Mesenchymal stem cell (in vitro differentiated cells and primary cell): ENCODE results near the gene ACAA1.

Source experiments
- DNase-seq: peaks from one replicate; pipeline ENCODE4 v3.0.0-alpha.2; 2013
- H2AFZ ChIP-seq: one replicate; pipeline ENCODE4 v1.6.1; 2013; ENCODE audit warnings: low read depth, mild to moderate bottlenecking, control low read depth, inconsistent platforms, low read length, moderate library complexity
- H2AK5ac ChIP-seq: 2 replicates; pipeline ENCODE4 v1.6.1; 2013; ENCODE audit warnings: low read length, moderate library complexity, mild to moderate bottlenecking, inconsistent platforms; ENCODE audit not compliant: severe bottlenecking
- H2BK120ac ChIP-seq: one replicate; pipeline ENCODE4 v1.6.1; 2013; ENCODE audit warnings: low read depth, mild to moderate bottlenecking, inconsistent platforms, low read length, moderate library complexity
- H2BK12ac ChIP-seq, 2 experiments: one replicate each; pipeline ENCODE4 v1.6.1; 2013; ENCODE audit warnings: inconsistent platforms in 2 of 2, low read length in 2 of 2, mild to moderate bottlenecking in 2 of 2, moderate library complexity in 2 of 2, control low read depth in 1 of 2
- H2BK15ac ChIP-seq: one replicate; pipeline ENCODE4 v1.6.1; 2013; ENCODE audit warnings: mild to moderate bottlenecking, low read depth, inconsistent platforms; ENCODE audit not compliant: poor library complexity, severe bottlenecking
- H2BK5ac ChIP-seq: 2 replicates; pipeline ENCODE4 v1.6.1; 2013; ENCODE audit warnings: low read depth, mild to moderate bottlenecking, low read length, control low read depth, inconsistent platforms; ENCODE audit not compliant: poor library complexity, severe bottlenecking
- H3K14ac ChIP-seq, 2 experiments: one replicate each; pipeline ENCODE4 v1.6.1; 2013; ENCODE audit warnings: inconsistent platforms in 2 of 2, low read length in 2 of 2, control low read depth in 1 of 2, mild to moderate bottlenecking in 1 of 2, moderate library complexity in 1 of 2
- H3K18ac ChIP-seq, 2 experiments: one replicate each; pipeline ENCODE4 v1.6.1; 2013; ENCODE audit warnings: inconsistent platforms in 2 of 2, low read length in 2 of 2, control low read depth in 1 of 2, low read depth in 1 of 2, mild to moderate bottlenecking in 1 of 2
- H3K23ac ChIP-seq, 2 experiments: one replicate each; pipeline ENCODE4 v1.6.1; 2013; ENCODE audit warnings: inconsistent platforms in 2 of 2, low read length in 2 of 2, mild to moderate bottlenecking in 2 of 2, moderate library complexity in 2 of 2, control low read depth in 1 of 2
- H3K27ac ChIP-seq: 2 replicates; pipeline ENCODE4 v1.5.1; 2013; ENCODE audit warnings: mild to moderate bottlenecking, moderate library complexity, low read length, control low read depth, inconsistent platforms; ENCODE audit not compliant: poor library complexity, severe bottlenecking
- H3K27me3 ChIP-seq, 2 experiments: 2 replicates each; pipeline versions ENCODE4 v1.6.1 to v1.7.0; 2013; ENCODE audit warnings: low read length in 2 of 2, mild to moderate bottlenecking in 2 of 2, moderate library complexity in 2 of 2, control low read depth in 1 of 2, inconsistent platforms in 1 of 2; ENCODE audit not compliant: control insufficient read depth in 1 of 2, insufficient read depth in 1 of 2
- H3K36me3 ChIP-seq, 2 experiments: 2 replicates each; pipeline versions ENCODE4 v1.6.1 to v1.7.0; 2013; ENCODE audit warnings: low read length in 2 of 2, control low read depth in 1 of 2, inconsistent platforms in 1 of 2, low read depth in 1 of 2, mild to moderate bottlenecking in 1 of 2; ENCODE audit not compliant: insufficient read depth in 2 of 2, control insufficient read depth in 1 of 2
- H3K4ac ChIP-seq, 2 experiments: one replicate each; pipeline ENCODE4 v1.6.1; 2013; ENCODE audit warnings: inconsistent platforms in 2 of 2, low read length in 2 of 2, mild to moderate bottlenecking in 2 of 2, moderate library complexity in 2 of 2, control low read depth in 1 of 2, low read depth in 1 of 2
- H3K4me1 ChIP-seq: 2 replicates; pipeline ENCODE4 v1.6.1; 2013; ENCODE audit warnings: low read depth, low read length, control low read depth; ENCODE audit not compliant: control insufficient read depth, insufficient read depth
- H3K4me2 ChIP-seq: 2 replicates; pipeline ENCODE4 v1.6.1; 2013; ENCODE audit warnings: low read length, mild to moderate bottlenecking, inconsistent platforms; ENCODE audit not compliant: poor library complexity, severe bottlenecking
- H3K4me3 ChIP-seq, 2 experiments: 2 replicates each; pipeline versions ENCODE4 v1.5.1 to v1.7.0; 2013; ENCODE audit warnings: low read length in 2 of 2, mild to moderate bottlenecking in 2 of 2, control low read depth in 1 of 2, low read depth in 1 of 2; ENCODE audit not compliant: insufficient read depth in 1 of 2
- H3K79me1 ChIP-seq: replicated peaks from 2 replicates; pipeline ENCODE4 v1.6.1; 2013; ENCODE audit warnings: mild to moderate bottlenecking, control low read depth, low read length, inconsistent platforms; ENCODE audit not compliant: poor library complexity, severe bottlenecking
- H3K9ac ChIP-seq: 2 replicates; pipeline ENCODE4 v1.7.0; 2013; ENCODE audit warnings: mild to moderate bottlenecking, low read length, moderate library complexity
- H3K9me3 ChIP-seq: 2 replicates; pipeline ENCODE4 v1.7.0; 2013; ENCODE audit warnings: mild to moderate bottlenecking, low read length; ENCODE audit not compliant: control insufficient read depth
- H4K8ac ChIP-seq: one replicate; pipeline ENCODE4 v1.6.1; 2013; ENCODE audit warnings: inconsistent platforms, mild to moderate bottlenecking, low read length, moderate library complexity
- H4K91ac ChIP-seq: one replicate; pipeline ENCODE4 v1.6.1; 2013; ENCODE audit warnings: mild to moderate bottlenecking, low read length, inconsistent platforms
- WGBS: methylation state at CpG from one replicate; pipeline ENCODE4 v1.1.7; 2013; ENCODE audit warnings: mixed read lengths; 5-methylcytosine and 5-hydroxymethylcytosine counted together

ACAA1 gene

DNA sequence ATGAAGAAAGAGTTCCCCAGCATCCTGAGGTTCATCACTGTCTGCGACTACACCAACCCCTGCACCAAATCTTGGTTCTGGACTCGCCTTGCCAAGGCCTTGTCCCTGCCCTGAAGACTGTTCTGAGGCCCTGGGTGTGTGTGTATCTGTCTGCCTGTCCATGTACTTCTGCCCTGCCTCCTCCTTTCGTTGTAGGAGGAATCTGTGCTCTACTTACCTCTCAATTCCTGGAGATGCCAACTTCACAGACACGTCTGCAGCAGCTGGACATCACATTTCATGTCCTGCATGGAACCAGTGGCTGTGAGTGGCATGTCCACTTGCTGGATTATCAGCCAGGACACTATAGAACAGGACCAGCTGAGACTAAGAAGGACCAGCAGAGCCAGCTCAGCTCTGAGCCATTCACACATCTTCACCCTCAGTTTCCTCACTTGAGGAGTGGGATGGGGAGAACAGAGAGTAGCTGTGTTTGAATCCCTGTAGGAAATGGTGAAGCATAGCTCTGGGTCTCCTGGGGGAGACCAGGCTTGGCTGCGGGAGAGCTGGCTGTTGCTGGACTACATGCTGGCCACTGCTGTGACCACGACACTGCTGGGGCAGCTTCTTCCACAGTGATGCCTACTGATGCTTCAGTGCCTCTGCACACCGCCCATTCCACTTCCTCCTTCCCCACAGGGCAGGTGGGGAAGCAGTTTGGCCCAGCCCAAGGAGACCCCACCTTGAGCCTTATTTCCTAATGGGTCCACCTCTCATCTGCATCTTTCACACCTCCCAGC is 4.4 kb upstream of the ACAA1 start:
- H3K36me3 ChIP-seq = peaks cover 23 to 24% of the 10 kb centered on the region in 2 experiments
- 95% methylated on average over 7 of the region's 7 CpGs for WGBS
- H2BK15ac ChIP-seq = no peak overlapping the region
- H3K23ac ChIP-seq = no peak overlapping the region
- no peak overlapping the region for H3K18ac ChIP-seq
- no peak overlapping the region for H2BK120ac ChIP-seq
- no peak overlapping the region for H4K8ac ChIP-seq
- peaks cover 26% of the 10 kb centered on the region for H3K4me1 ChIP-seq
- no peak overlapping the region for H3K27ac ChIP-seq
- no peak overlapping the region for H3K4me3 ChIP-seq
- H3K27me3 ChIP-seq = no peaks in the 10 kb centered on the region
- no peak overlapping the region for H3K14ac ChIP-seq
- no peak overlapping the region for H3K9ac ChIP-seq
- H2AK5ac ChIP-seq = no peak overlapping the region
- no peak overlapping the region for H3K4me2 ChIP-seq
- no peak for DNase-seq
- H3K79me1 ChIP-seq = peaks cover 21% of the 10 kb centered on the region
- H2BK5ac ChIP-seq = no peak overlapping the region
- H4K91ac ChIP-seq = no peak overlapping the region
- no peak overlapping the region for H2BK12ac ChIP-seq
- H3K9me3 ChIP-seq = peaks cover 6% of the 10 kb centered on the region
- no peak overlapping the region for H3K4ac ChIP-seq
- no peak overlapping the region for H2AFZ ChIP-seq

DNA sequence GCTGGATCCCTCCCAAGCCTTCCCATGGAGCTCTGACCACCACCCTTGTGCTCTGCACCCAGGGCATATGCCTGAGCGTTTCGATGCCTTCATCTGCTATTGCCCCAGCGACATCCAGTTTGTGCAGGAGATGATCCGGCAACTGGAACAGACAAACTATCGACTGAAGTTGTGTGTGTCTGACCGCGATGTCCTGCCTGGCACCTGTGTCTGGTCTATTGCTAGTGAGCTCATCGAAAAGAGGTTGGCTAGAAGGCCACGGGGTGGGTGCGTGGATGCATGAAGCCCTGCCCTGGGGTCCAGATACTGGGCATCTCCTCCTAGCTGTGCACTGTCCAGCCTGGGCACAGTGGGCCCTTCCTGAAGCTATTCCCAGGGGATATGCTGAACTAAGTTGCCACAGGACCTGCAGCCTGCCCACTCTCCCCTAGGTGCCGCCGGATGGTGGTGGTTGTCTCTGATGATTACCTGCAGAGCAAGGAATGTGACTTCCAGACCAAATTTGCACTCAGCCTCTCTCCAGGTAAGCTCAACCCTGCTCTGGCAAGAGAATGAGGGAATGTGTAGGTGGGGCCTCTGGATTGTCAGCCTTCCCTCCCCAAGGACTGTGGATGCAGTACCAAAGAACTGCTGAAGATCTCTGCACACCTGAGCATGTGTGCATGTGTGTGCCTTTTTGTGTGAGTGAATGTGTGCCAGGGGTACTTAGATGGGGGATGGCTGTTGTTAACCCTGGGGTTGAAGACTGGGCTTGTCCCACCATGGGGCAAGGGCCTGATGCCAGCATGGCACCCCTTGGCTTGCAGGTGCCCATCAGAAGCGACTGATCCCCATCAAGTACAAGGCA is 3.6 kb upstream of the ACAA1 start:
- 99% methylated on average over 13 of the region's 13 CpGs for WGBS
- DNase-seq = no peak
- Histone ChIP-seq H3K14ac (no peak overlapping the region), H2BK5ac (no peak overlapping the region), H3K4ac (no peak overlapping the region), H3K27me3 (no peaks in the 10 kb centered on the region), H3K9me3 (no peaks in the 10 kb centered on the region), H3K36me3 (peaks cover 23 to 24% of the 10 kb centered on the region in 2 experiments), H3K23ac (no peak overlapping the region), H2AK5ac (no peak overlapping the region), H3K18ac (no peak overlapping the region), H2AFZ (no peak overlapping the region), H3K4me3 (no peak overlapping the region), H3K4me1 (peaks cover 26% of the 10 kb centered on the region), H4K8ac (no peak overlapping the region), H2BK12ac (no peak overlapping the region), H4K91ac (no peak overlapping the region), H3K4me2 (no peak overlapping the region), H2BK120ac (no peak overlapping the region), H3K79me1 (peaks cover 21% of the 10 kb centered on the region), H3K27ac (no peak overlapping the region), H3K9ac (no peak overlapping the region), H2BK15ac (no peak overlapping the region)

DNA sequence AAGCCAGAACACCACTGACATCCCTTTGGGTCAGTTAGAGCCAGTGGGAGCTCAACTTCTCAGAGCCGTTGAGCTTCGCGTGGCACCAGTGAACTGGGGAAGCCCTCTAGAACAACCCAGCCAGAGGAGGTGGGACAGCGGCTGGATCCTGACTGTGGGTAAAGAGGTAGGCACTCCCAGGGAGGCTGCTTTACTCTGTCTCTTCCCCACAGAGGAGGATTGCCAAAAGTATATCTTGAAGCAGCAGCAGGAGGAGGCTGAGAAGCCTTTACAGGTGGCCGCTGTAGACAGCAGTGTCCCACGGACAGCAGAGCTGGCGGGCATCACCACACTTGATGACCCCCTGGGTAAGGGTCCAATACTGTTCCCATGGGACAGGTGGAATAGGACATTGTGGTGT is 2.7 kb upstream of the ACAA1 start:
- Histone ChIP-seq H3K9ac (peak overlapping the region; percentile 91), H3K14ac (no peak overlapping the region), H3K27ac (no peak overlapping the region), H2BK120ac (no peak overlapping the region), H3K9me3 (no peaks in the 10 kb centered on the region), H3K4me3 (peak overlapping the region in 1 of 2 experiments; percentile 95), H2AK5ac (no peak overlapping the region), H3K4me2 (no peak overlapping the region), H4K91ac (no peak overlapping the region), H2BK5ac (no peak overlapping the region), H3K4me1 (peaks cover 26% of the 10 kb centered on the region), H2AFZ (no peak overlapping the region), H3K27me3 (no peaks in the 10 kb centered on the region), H3K79me1 (peaks cover 21% of the 10 kb centered on the region), H3K4ac (no peak overlapping the region), H3K18ac (no peak overlapping the region), H3K23ac (no peak overlapping the region), H4K8ac (no peak overlapping the region), H2BK15ac (no peak overlapping the region), H3K36me3 (peaks cover 24 to 31% of the 10 kb centered on the region in 2 experiments), H2BK12ac (no peak overlapping the region)
- no peak for DNase-seq
- WGBS = 93% methylated on average over 7 of the region's 7 CpGs

DNA sequence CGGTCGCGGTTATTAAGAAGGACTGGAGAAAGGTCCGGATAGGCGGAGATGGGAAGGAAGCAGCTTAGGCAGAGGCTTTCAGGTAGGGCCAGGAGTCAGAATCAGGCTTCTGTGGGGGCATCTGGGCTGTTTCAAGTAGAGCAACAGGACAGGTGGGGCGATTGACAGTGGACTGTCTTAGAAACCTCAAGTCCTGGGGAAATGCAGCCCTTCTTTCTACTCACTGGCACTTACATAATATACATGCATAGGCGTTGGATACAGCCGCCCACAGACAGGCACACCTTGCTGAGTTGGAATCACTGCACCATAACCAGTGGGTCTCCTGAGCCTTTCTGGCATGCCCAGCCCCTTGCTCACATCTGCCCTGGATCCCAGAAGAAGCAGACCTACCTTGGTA is 2.3 kb upstream of the ACAA1 start:
- H3K14ac ChIP-seq = peak overlapping the region in 1 of 2 experiments; percentile 42
- no peak for DNase-seq
- peaks cover 25 to 35% of the 10 kb centered on the region in 2 experiments for H3K36me3 ChIP-seq
- 17% methylated on average over 8 of the region's 8 CpGs for whole genome bisulfite sequencing
- H3K4me1 ChIP-seq = peaks cover 26% of the 10 kb centered on the region
- no peak overlapping the region for H4K91ac ChIP-seq
- H3K27me3 ChIP-seq = no peaks in the 10 kb centered on the region
- H2AK5ac ChIP-seq = no peak overlapping the region
- peak overlapping the region; percentile 37 for H2BK15ac ChIP-seq
- H3K4ac ChIP-seq = peak overlapping the region in 1 of 2 experiments; percentile 82
- peak overlapping the region; percentile 91 for H3K9ac ChIP-seq
- H2BK120ac ChIP-seq = no peak overlapping the region
- peak overlapping the region; percentile 78 to 95 for H3K4me3 ChIP-seq
- peak overlapping the region; percentile 97 for H4K8ac ChIP-seq
- H2AFZ ChIP-seq = no peak overlapping the region
- H3K79me1 ChIP-seq = peaks cover 22% of the 10 kb centered on the region
- no peaks in the 10 kb centered on the region for H3K9me3 ChIP-seq
- no peak overlapping the region for H2BK5ac ChIP-seq
- H3K18ac ChIP-seq = peak overlapping the region; percentile 58 to 99
- H2BK12ac ChIP-seq = no peak overlapping the region
- no peak overlapping the region for H3K23ac ChIP-seq
- H3K27ac ChIP-seq = no peak overlapping the region
- H3K4me2 ChIP-seq = peak overlapping the region; percentile 86
